Epithelial cell of esophagus (primary cell): ENCODE measurements around the gene DOK7.

Experiments used
- DNase-seq: peaks from one replicate; pipeline ENCODE4 v3.0.0; 2010; ENCODE audit warnings: low read depth
- H3K4me3 ChIP-seq: 2 replicates; pipeline ENCODE4 v1.5.1; 2011; ENCODE audit warnings: mild to moderate bottlenecking, low read length, control low read depth
- CTCF ChIP-seq: IDR thresholded peaks from 2 replicates; pipeline ENCODE4 v1.5.1; 2011; ENCODE audit warnings: low read depth, mild to moderate bottlenecking, low read length, control low read depth, inconsistent platforms; ENCODE audit not compliant: insufficient read depth; ENCODE audit errors: missing control alignments

Gene DOK7

GRCh38 chr4:3464349-3464905 is 1.3 kb downstream of the DOK7 start:
- DNase-seq: no peak
- no peak overlapping the region for H3K4me3 ChIP-seq
- TF ChIP-seq CTCF: no peak

GRCh38 chr4:3464911-3465697 is 2.0 kb downstream of the DOK7 start:
- H3K4me3 ChIP-seq: no peak overlapping the region
- TF ChIP-seq CTCF: no peak
- DNase-seq: no peak

GRCh38 chr4:3465698-3466671 is 2.9 kb downstream of the DOK7 start:
- no peak for DNase-seq
- no peak for TF ChIP-seq CTCF
- no peak overlapping the region for H3K4me3 ChIP-seq

GRCh38 chr4:3466691-3467600 is 3.8 kb downstream of the DOK7 start:
- TF ChIP-seq CTCF: no peak
- H3K4me3 ChIP-seq: no peak overlapping the region
- no peak for DNase-seq

- no peak overlapping the region for H3K4me3 ChIP-seq
- DNase-seq: no peak
- no peak for TF ChIP-seq CTCF
Measured at GRCh38 chr4:3467601-3468031, 4.5 kb downstream of the DOK7 start.

GRCh38 chr4:3468154-3468553 is 5.0 kb downstream of the DOK7 start:
- H3K4me3 ChIP-seq: no peak overlapping the region
- TF ChIP-seq CTCF: no peak
- no peak for DNase-seq
